SH-SY5Y (cell line): ENCODE data around the gene PRDX1.

Experiments
- GATA2 ChIP-seq: IDR thresholded peaks from 2 replicates; pipeline ENCODE4 v1.6.1; 2011; ENCODE audit warnings: mild to moderate bottlenecking, low read depth, low read length
- GATA3 ChIP-seq: IDR thresholded peaks from 2 replicates; pipeline ENCODE4 v1.6.1; 2011; ENCODE audit warnings: low read depth, mild to moderate bottlenecking, low read length, moderate library complexity

DNA sequence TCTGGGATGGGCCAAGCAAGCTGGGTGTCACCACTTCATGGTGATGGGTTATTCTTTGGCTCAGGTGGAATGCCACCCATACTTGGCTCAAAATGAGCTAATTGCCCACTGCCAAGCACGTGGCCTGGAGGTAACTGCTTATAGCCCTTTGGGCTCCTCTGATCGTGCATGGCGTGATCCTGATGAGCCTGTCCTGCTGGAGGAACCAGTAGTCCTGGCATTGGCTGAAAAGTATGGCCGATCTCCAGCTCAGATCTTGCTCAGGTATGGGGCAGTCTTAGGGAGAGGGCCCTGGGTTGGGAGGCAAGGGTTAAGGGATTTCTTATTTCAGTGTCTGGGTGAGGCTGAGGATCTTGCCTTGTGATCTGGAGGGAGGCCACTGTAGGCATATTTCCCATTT is 46.7 kb upstream of the PRDX1 start:
- no peak for TF ChIP-seq GATA2
- no peak for TF ChIP-seq GATA3
